C4-2B (cell line): ENCODE results near the gene COL15A1.

ENCODE experiments used
- H3K27ac ChIP-seq: fragments of 450-650 bp; 2 replicates; pipeline ENCODE4 v1.5.1; 2017
- CTCF ChIP-seq: fragments of 450-650 bp; conservative IDR thresholded peaks from 2 replicates; pipeline ENCODE4 v1.5.1; 2017; ENCODE audit warnings: mild to moderate bottlenecking
- ZFX ChIP-seq: fragments of 450-650 bp; IDR thresholded peaks from 2 replicates; pipeline ENCODE4 v1.6.1; 2017

COL15A1 gene

GRCh38 chr9:98925956-98926355 is 17.8 kb upstream of the COL15A1 start:
- TF ChIP-seq CTCF = no peak
- TF ChIP-seq ZFX = no peak

DNA sequence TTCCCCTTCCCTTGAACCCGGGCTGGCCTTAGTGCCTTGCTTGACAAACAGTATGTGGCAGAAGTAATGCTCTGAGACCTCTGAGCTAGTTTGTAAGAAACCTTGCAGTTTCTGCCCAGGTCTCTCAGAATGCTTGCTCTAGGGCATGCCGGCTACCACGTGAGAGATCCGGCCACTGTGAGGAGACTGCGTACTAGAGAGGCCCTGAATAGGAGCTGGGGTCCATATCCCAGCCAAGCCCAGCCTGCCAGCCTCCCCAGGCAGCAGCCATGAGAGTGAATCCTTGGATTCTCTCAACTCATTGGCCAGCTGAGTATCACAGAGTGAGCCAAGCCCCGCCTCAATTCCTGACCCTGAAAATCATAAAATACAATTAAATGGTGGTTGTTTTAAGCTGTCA is 16.0 kb upstream of the COL15A1 start:
- no peak for TF ChIP-seq ZFX
- TF ChIP-seq CTCF = no peak
- H3K27ac ChIP-seq = no peak overlapping the region

More at GRCh38 chr9:98925956-98926355, 17.8 kb upstream of the COL15A1 start:
- H3K27ac ChIP-seq = no peak overlapping the region

GRCh38 chr9:98929071-98929470 is 14.6 kb upstream of the COL15A1 start:
- no peak overlapping the region for H3K27ac ChIP-seq
- TF ChIP-seq CTCF (no peak), ZFX (no peak)

DNA sequence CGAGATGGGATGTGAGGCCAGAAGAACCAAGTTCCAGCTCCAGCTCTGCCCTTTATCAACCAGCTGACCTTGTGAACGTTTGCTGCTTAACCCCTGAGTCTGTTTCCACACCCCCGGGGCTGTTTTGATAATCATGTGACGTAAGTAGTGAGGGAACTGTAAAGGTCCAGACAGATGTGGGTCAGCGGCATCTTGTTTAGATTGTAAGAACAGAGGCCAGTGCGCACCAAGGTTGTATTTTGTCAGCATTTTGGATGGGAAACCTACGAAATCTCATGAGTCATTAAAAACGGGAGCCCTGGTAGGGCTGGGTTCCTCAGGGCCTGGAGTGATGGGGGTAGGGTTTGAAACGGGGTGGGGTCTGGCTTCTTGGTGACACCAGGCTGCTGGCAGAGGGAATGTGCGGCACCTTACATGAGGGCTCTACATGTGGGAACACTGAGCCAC is 13.8 kb upstream of the COL15A1 start:
- TF ChIP-seq CTCF (no peak), ZFX (no peak)
- H3K27ac ChIP-seq = no peak overlapping the region

DNA sequence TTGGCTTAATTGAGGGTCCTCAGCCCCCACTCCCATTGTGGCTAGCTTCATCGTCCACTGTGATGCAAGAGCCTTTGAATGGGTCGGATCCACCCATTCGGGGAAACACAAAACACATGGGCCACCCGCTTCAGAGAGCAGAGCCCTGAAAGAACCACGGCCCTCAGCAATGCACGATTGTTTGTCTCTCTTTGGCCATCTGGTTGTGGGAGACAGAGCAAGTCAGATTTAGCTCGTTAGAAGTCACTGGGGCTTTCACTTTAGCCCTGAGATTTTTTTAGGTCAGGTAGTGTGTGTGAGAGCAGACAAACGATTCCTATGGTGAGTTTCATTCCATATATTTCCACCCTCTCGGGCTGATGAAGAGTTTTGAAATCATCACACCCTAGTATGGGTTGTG is 12.9 kb upstream of the COL15A1 start:
- no peak overlapping the region for H3K27ac ChIP-seq
- TF ChIP-seq ZFX = no peak
- TF ChIP-seq CTCF = no peak

- TF ChIP-seq CTCF (no peak), ZFX (no peak)
- H3K27ac ChIP-seq = no peak overlapping the region
Observed at GRCh38 chr9:98931600-98932389, 11.9 kb upstream of the COL15A1 start.

GRCh38 chr9:98933185-98933584 is 10.5 kb upstream of the COL15A1 start:
- TF ChIP-seq CTCF = no peak
- TF ChIP-seq ZFX = no peak
- no peak overlapping the region for H3K27ac ChIP-seq
